T-helper 1 cell treated with Interleukin-12 subunit alpha and Interleukin-12 subunit beta and Interleukin-4 antibody, amounts not matched to agents 30 μg/mL and 1 μg/mL, for 36 hours (primary cell): ENCODE results near the gene TAS1R2.
"Not testable (repeated sequence)": the region's sequence is repeated elsewhere in the genome, so short reads cannot be mapped to it uniquely, and the experiment has no call there.

Experiments
- H3K27ac Mint-ChIP-seq: one replicate; pipeline ENCODE4 v1.8.0; 2021; ENCODE audit warnings: mild to moderate bottlenecking, mixed read lengths
- H3K27me3 Mint-ChIP-seq: one replicate; pipeline ENCODE4 v1.8.0; 2021; ENCODE audit warnings: low read depth, mixed read lengths
- H3K36me3 Mint-ChIP-seq: one replicate; pipeline ENCODE4 v1.8.0; 2021; ENCODE audit warnings: low read depth, mixed read lengths
- H3K4me1 Mint-ChIP-seq: one replicate; pipeline ENCODE4 v1.8.0; 2021; ENCODE audit warnings: low read depth, mixed read lengths
- H3K4me3 Mint-ChIP-seq: one replicate; pipeline ENCODE4 v1.8.0; 2021; ENCODE audit warnings: mild to moderate bottlenecking, moderate library complexity, mixed read lengths
- H3K9me3 Mint-ChIP-seq: one replicate; pipeline ENCODE4 v1.8.0; 2021; ENCODE audit warnings: mixed read lengths

The TAS1R2 gene

DNA sequence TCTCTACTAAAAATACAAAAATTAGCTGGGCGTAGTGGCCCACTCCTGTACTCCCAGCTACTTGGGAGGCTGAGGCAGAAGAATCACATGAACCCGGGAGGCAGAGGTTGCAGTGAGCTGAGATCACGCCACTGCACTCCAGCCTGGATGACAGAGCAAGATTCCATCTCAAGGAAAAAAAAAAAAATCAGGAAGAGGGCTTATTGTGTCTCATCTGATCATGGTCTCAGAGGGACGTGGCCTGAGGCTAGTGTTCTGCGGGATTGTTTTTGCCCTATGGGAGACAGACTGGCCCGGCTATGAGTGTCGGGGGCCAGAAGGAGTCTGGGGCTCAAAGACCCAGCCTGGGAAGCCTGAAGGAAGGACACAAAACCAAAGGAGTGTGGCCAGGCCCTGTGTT, 32.4 kb upstream of the TAS1R2 start:
- not testable (repeated sequence) for H3K4me3 Mint-ChIP-seq, H3K27ac Mint-ChIP-seq, H3K4me1 Mint-ChIP-seq, H3K36me3 Mint-ChIP-seq, H3K9me3 Mint-ChIP-seq, H3K27me3 Mint-ChIP-seq

DNA sequence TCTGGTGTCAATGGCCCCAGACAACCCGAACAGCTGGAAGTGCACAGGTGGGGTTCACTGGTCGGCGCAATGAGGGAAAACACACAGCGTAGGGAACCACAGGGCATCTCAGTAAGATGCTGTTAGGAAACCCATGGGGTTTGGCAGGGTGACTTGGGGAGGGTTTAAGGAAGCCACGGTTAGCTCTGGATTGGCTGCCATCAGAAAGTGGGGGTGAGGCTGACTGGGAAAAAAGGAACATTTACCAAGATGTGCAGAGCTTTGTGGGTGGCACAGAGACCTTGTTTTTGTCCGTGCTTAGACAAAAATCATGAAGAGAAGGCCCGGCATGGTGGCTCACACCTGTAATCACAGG, 31.9 kb upstream of the TAS1R2 start:
- Mint-ChIP-seq H3K27me3 (no peaks in the 10 kb centered on the region), H3K36me3 (no peaks in the 10 kb centered on the region), H3K4me1 (no peaks in the 10 kb centered on the region), H3K27ac (no peak overlapping the region), H3K4me3 (no peak overlapping the region), H3K9me3 (no peaks in the 10 kb centered on the region)

DNA sequence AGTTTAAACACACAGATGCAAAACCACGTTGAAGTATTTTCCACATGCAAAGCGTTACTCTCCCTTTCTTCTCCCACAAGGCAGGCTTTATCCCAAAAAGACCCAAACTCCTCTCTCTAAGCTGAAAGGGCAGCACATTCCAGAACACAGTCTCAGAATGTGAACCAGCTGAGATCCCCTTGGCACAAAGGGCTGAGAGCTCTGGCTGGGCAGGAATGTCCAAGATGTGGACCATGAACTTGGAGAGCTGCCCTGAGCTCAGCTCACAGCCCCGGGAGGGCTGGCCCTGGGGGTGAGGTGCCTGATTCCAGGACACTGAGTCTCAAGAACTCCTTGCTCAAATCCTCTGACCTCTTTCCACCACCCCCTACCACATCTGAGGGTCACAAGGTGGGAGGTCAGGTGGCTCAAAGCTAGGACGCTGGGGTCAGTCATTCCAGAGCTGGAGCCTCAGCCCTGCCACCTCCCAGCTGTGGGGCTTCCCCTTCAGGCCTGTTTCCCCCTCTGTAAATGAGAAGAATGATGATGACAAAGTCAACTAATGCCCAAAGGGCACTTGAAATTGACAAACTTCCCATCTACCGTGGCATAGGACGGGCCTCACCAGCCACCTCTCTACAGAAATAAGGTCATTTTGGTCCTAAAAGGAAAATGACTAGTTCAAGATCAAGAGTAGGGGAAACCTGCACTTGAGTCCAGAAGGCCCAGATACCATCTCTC, 31.4 kb upstream of the TAS1R2 start:
- Mint-ChIP-seq H3K27ac (no peak overlapping the region), H3K4me3 (no peak overlapping the region), H3K4me1 (no peaks in the 10 kb centered on the region), H3K9me3 (no peaks in the 10 kb centered on the region), H3K36me3 (no peaks in the 10 kb centered on the region), H3K27me3 (no peaks in the 10 kb centered on the region)

DNA sequence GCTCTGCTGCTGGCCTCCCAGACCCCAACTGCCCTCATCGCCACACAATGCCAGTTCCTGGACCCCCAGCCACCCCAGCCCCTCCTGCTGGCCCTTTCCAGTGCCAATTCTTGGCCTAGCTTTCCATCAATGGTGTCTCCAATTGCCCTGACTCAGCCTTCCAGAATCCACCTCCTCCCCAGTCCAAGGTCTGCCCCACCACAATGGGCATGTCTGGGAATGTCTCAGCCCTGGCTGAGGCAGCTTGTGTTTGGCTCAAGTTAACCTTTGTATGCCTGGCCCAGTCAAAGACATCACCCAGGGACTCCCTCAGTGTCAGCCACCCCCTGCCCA, 26.5 kb upstream of the TAS1R2 start:
- no peaks in the 10 kb centered on the region for H3K4me1 Mint-ChIP-seq
- no peaks in the 10 kb centered on the region for H3K9me3 Mint-ChIP-seq
- H3K27ac Mint-ChIP-seq = no peak overlapping the region
- no peaks in the 10 kb centered on the region for H3K36me3 Mint-ChIP-seq
- no peak overlapping the region for H3K4me3 Mint-ChIP-seq
- no peaks in the 10 kb centered on the region for H3K27me3 Mint-ChIP-seq

DNA sequence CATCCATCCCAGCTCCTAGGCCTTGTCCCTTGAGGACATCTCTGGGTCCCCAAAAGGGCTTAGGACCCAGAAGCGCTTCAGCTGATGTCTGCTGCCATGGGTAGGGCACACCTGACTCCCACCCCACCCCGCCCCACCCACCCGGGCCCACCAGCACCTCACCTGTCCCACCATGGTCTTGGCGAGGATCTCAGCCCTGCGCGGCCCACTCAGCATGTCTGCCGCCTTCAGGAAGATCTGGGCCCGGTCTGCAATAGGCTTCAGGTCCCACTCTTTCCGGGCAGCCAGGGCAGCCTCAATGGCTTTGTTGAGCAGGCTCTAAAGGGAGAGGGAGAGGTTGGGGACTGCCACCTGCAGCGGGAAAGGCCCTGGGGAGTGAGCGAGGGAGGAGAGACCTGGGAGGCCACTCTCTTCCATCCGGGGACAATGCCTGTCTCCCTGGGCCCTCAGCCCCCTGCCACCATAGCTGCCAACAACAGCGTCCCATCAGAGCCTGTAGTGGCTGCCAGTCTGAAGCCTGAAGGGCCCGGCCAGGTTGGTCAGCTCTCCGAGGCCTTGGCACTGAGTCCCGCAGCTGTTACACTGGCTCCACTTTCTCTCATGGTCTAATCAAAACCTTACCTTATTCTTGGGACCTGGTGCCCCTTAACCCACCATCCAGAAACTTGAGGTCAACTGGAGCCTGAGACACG, 26.0 kb upstream of the TAS1R2 start:
- Mint-ChIP-seq H3K27me3 (no peaks in the 10 kb centered on the region), H3K27ac (no peak overlapping the region), H3K36me3 (no peaks in the 10 kb centered on the region), H3K4me1 (no peaks in the 10 kb centered on the region), H3K9me3 (no peaks in the 10 kb centered on the region), H3K4me3 (no peak overlapping the region)

DNA sequence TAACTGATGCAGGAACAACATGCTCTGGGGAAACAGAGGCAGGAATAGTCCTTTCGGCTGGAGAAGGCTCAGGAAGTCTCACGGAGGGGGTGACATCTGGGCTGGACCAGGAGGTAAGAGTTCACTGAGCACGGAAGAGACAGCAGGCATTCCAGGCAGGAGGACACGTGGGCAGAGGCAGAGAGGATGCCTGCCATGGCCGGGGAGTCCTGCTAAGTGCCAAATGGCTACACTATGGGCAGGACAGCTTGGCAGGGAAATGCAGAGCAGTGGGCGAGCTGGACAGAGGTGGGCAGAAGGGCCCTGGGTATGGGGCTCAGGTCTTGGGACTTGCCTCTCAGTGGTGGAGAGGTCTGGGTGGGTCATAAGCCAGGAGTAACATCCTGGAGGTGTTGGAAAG, 25.3 kb upstream of the TAS1R2 start:
- Mint-ChIP-seq H3K9me3 (no peaks in the 10 kb centered on the region), H3K36me3 (no peaks in the 10 kb centered on the region), H3K4me3 (no peak overlapping the region), H3K27me3 (no peaks in the 10 kb centered on the region), H3K4me1 (no peaks in the 10 kb centered on the region), H3K27ac (no peak overlapping the region)

DNA sequence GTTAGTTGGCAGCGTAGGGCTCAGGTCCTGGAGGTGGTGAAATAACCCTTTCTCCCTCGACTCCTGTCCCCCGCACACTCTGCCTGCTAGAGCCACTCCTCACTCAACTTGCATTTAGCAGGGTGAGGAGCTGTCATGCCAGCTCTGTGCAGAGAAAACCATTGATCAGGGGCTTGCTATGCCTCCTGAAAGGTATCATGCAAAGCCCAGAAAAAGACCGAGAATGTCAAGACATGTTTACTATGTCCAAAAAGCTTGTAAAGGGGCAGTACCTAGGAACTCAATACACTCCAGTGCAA, 24.9 kb upstream of the TAS1R2 start:
- no peak overlapping the region for H3K4me3 Mint-ChIP-seq
- H3K4me1 Mint-ChIP-seq = no peaks in the 10 kb centered on the region
- no peaks in the 10 kb centered on the region for H3K9me3 Mint-ChIP-seq
- H3K36me3 Mint-ChIP-seq = no peaks in the 10 kb centered on the region
- H3K27ac Mint-ChIP-seq = no peak overlapping the region
- H3K27me3 Mint-ChIP-seq = no peaks in the 10 kb centered on the region

DNA sequence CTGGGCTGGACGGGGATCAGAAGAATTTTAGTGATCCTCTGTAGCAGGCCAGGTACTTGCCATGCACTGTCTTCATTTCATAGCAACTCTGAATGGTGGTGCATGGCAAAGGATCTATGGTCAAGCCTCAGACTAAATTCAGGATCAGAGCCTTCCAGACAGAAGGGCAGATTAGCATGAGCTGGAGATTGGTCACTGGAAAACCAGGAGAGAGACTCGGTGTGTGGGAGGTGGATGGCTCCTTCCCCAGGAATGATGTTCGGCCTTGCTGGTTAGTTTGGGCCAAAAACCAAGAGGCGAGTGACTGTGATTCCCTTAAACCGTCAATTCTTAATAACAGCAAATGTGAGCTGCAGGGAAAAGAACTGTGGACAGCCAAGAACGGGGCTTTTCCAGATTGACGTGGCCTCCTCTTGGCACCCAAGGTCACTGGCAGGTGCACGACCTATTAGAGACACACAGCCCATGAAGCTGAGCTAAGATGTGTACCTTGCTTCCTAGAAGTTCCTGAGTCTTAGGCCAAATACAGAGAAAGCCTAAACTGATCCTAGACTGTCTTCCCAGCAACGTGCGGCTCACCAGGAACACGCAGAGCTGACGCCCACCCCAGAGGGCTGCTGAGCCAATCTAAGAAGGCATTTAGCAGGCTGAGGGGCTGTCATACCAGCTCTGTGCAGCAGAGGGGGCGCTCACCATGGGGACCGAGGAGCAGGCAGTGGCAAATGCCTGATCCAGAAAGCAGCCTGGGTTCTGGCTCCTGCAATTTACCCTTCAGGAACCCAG, 24.4 kb upstream of the TAS1R2 start:
- Mint-ChIP-seq H3K4me1 (no peaks in the 10 kb centered on the region), H3K36me3 (no peaks in the 10 kb centered on the region), H3K9me3 (no peaks in the 10 kb centered on the region), H3K4me3 (no peak overlapping the region), H3K27me3 (no peaks in the 10 kb centered on the region), H3K27ac (no peak overlapping the region)

DNA sequence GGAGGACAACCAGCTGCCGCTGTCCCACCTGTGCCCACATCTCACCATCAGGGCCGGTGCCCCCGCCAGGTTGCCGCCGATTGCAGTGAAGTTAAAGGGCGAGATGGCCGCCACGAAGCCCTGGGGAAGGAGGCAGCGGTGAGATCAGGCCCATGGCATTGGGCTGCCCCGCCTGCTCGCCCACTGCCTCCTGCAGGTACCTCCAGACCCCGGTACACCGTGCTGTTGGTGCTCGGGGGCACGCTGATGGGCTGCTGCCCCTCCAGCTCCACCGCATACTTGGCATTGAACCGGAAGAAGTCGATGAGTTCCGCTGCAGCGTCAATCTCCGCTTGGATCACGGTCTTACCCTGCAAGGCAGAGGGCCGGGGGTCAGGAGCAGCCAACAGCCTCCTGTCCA, 23.6 kb upstream of the TAS1R2 start:
- no peaks in the 10 kb centered on the region for H3K36me3 Mint-ChIP-seq
- H3K4me3 Mint-ChIP-seq = no peak overlapping the region
- H3K27ac Mint-ChIP-seq = no peak overlapping the region
- H3K9me3 Mint-ChIP-seq = no peaks in the 10 kb centered on the region
- no peaks in the 10 kb centered on the region for H3K4me1 Mint-ChIP-seq
- no peaks in the 10 kb centered on the region for H3K27me3 Mint-ChIP-seq

DNA sequence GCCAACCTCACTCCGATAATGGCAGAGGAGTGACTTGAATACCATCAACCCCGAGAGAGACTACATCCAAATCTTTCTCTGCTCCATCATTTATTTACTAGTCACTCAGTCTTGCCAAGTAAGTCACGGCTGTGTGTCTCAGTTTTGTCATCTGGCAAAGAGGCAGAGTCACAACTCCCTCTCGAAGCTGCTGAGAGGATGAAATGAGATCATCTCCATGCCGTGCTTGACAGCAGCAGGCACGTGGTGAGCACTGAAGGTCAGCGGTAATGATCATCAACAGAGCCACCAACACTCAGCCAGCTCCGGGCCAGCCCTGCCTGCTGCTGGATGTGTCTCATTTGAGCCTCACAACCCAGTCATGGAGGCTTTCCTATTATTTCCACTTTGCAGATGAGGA, 23.0 kb upstream of the TAS1R2 start:
- H3K27ac Mint-ChIP-seq = no peak overlapping the region
- no peaks in the 10 kb centered on the region for H3K9me3 Mint-ChIP-seq
- no peaks in the 10 kb centered on the region for H3K4me1 Mint-ChIP-seq
- H3K27me3 Mint-ChIP-seq = no peaks in the 10 kb centered on the region
- no peaks in the 10 kb centered on the region for H3K36me3 Mint-ChIP-seq
- H3K4me3 Mint-ChIP-seq = no peak overlapping the region

DNA sequence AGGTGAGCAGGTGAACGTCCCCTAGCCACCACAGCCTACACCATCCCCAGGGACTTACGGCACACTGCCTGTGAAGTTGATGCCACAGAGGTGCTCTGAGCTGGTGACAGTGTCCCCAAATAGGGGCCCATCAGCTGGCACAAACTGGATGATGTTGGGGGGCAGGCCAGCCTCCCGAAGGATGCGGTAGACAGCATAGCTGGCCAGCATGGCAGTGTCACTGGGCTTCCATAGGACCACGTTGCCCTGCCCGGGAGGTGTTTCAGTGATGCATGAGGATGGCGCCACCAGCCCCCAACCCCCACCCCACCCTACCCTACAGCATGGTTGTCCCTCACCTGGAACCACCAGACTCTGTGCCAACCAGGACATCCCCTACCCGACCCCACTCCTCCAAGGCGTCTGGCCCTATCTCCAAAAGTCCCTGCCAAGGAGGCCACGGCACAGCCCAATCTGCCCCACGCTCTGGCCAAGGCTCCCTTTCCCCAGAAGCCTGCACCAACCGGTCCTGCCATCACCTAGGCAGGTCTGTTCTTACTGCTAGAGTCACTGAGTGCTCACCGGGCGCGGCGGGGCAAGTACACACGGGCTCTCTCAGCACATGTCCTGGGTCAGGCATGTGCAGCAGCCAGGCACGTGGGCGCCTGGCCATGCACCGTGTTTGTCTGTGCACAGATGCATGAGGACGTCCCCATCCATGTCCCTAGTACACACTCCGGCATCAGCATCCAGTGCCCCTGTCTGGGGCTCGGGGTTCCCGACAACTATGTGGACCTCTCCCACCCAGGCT, 22.4 kb upstream of the TAS1R2 start:
- Mint-ChIP-seq H3K4me1 (no peaks in the 10 kb centered on the region), H3K36me3 (no peaks in the 10 kb centered on the region), H3K27me3 (no peaks in the 10 kb centered on the region), H3K27ac (no peak overlapping the region), H3K9me3 (no peaks in the 10 kb centered on the region), H3K4me3 (no peak overlapping the region)

DNA sequence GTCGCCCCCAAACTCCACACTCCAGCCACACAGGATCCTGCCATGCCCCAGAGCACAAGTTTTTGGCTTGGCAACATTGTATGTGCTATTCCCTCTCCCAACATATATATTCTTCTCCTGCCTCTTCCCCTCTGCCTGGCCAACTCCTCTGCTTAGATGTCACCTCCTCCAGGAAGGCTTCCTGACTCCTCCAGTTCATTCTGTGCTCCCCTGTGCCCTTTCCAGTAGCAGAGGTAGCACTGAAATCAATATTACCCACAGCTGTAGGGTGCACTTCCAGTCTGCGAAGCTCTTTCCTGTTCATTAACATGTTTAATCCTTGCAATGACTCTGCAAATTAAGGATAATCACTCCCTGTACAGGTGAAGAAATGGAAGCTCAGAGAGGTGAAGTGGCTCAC, 21.7 kb upstream of the TAS1R2 start:
- Mint-ChIP-seq H3K27ac (no peak overlapping the region), H3K36me3 (no peaks in the 10 kb centered on the region), H3K4me1 (no peaks in the 10 kb centered on the region), H3K27me3 (no peaks in the 10 kb centered on the region), H3K9me3 (no peaks in the 10 kb centered on the region), H3K4me3 (no peak overlapping the region)

DNA sequence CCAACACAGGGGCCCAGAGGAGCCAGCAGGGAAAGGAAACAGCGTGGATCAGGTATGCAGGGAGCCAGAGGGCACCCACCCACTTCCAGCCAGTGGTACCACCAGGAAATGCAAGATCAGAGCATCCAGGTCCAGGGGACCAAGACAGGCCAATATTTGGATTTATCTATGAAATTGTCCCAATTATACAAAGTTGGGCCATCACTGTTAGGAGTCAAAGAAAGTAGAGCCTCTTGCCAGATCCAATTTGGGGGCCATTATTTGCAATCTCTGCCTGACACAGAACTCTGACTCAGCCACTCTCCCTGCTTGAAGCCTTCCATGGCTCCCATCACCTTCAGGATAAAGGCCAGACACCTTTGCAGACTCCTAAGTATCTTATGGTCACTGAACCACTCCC, 21.1 kb upstream of the TAS1R2 start:
- no peaks in the 10 kb centered on the region for H3K27me3 Mint-ChIP-seq
- H3K4me1 Mint-ChIP-seq = no peaks in the 10 kb centered on the region
- H3K36me3 Mint-ChIP-seq = no peaks in the 10 kb centered on the region
- no peaks in the 10 kb centered on the region for H3K9me3 Mint-ChIP-seq
- no peak overlapping the region for H3K27ac Mint-ChIP-seq
- no peak overlapping the region for H3K4me3 Mint-ChIP-seq

DNA sequence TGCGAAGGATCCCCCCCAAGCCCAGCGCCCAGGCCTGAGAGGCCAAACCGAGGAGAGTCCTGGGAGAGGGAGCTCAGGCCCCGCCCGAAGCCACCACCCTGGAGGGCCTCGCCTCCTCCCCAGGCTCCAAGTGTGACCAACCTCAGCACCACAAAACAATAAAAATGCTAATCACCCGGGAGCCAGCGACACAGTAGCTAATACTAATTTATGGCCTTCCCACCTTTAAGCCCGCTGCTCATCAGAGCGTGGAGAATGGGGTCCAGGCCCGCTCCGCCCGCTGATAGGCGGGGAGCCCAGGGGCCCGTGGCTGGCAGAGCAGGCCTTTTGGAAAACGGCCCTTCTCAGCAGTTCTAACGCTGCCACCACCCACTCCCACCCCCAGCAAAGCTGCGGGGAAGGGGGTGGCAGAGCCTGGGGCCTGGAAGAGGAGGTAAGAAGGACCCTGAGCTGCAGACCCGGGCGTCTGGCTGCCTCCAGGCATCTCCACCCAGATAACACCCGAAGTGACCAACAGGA, 20.4 kb upstream of the TAS1R2 start:
- Mint-ChIP-seq H3K4me3 (no peak overlapping the region), H3K36me3 (no peaks in the 10 kb centered on the region), H3K9me3 (no peaks in the 10 kb centered on the region), H3K4me1 (no peaks in the 10 kb centered on the region), H3K27me3 (no peaks in the 10 kb centered on the region), H3K27ac (no peak overlapping the region)
